Stomach (tissue), 4 donors: Measurements from ENCODE around the gene THBS4.
"Not testable (repeated sequence)": the region's sequence is repeated elsewhere in the genome, so short reads cannot be mapped to it uniquely, and the experiment has no call there.

Experiments used
- CTCF ChIP-seq, 7 experiments: fragments of 450-650 bp in 4 of 7; fragments of 200-600 bp in 3 of 7; sonication (generic) in 3 of 7; IDR thresholded peaks; one replicate each; pipeline ENCODE4 v1.5.1; 2016 to 2019; ENCODE audit warnings: antibody characterized with exemption in 7 of 7, control low read depth in 2 of 7, mild to moderate bottlenecking in 1 of 7
- POLR2AphosphoS5 ChIP-seq, 3 donors: sonication (generic); formaldehyde crosslinking; IDR thresholded peaks; one replicate each; pipeline ENCODE4 v1.6.1; 2016; ENCODE audit warnings: antibody characterized with exemption in 3 of 3

GRCh38 chr5:80091792-80092192 lies 56.6 kb downstream of the THBS4 start:
- TF ChIP-seq CTCF (IDR thresholded peaks at IDR 0.05) = peak in 5 of 7 experiments; percentile 39 to 81 (median 73)
- TF ChIP-seq POLR2AphosphoS5 (IDR thresholded peaks at IDR 0.05) = not testable (repeated sequence)
